GM23338 (cell line): ENCODE results near the gene OSBPL3. TPM values are rescaled to one million over a fixed set of nuclear protein-coding genes. Genes with fewer than 3 reads are reported as not detected.
A peak's percentile ranks its signal among the peaks of the same experiment; 100 is the strongest.
"Not testable (repeated sequence)": the region's sequence is repeated elsewhere in the genome, so short reads cannot be mapped to it uniquely, and the experiment has no call there.

Experiments used
- ATAC-seq: fragments of 200-7000 bp; cut with Tn5 transposase; 3 replicates; pipeline ENCODE4 v1.9.1; 2020
- DNase-seq: peaks from one replicate; pipeline ENCODE4 v3.0.0-alpha.2; 2015; ENCODE audit warnings: low spot score
- H2AFZ ChIP-seq: fragments of 200-600 bp; sonication (generic); 2 replicates; pipeline ENCODE4 v1.8.0; 2016; ENCODE audit warnings: antibody characterized with exemption, mild to moderate bottlenecking, moderate library complexity
- H3F3A ChIP-seq: fragments of 200-600 bp; sonication (generic); replicated peaks from 2 replicates; pipeline ENCODE4 v1.8.0; 2017; ENCODE audit warnings: antibody characterized with exemption, mixed run types, low read depth
- H3K27ac ChIP-seq: fragments of 200-600 bp; sonication (generic); 2 replicates; pipeline ENCODE4 v1.6.1; 2016; ENCODE audit warnings: low read depth
- H3K27me3 ChIP-seq: fragments of 200-600 bp; sonication (generic); 2 replicates; pipeline ENCODE4 v1.8.0; 2016; ENCODE audit warnings: mild to moderate bottlenecking, mixed run types, moderate library complexity; ENCODE audit not compliant: insufficient read depth
- H3K36me3 ChIP-seq: fragments of 200-600 bp; sonication (generic); 2 replicates; pipeline ENCODE4 v1.8.0; 2016; ENCODE audit warnings: mild to moderate bottlenecking; ENCODE audit not compliant: insufficient read depth
- H3K4me1 ChIP-seq: fragments of 200-600 bp; sonication (generic); 2 replicates; pipeline ENCODE4 v1.8.0; 2016; ENCODE audit warnings: mild to moderate bottlenecking, moderate library complexity; ENCODE audit not compliant: insufficient read depth
- H3K4me2 ChIP-seq: fragments of 200-600 bp; sonication (generic); 2 replicates; pipeline ENCODE4 v1.7.1; 2017; ENCODE audit warnings: mixed run types
- H3K4me3 ChIP-seq: fragments of 200-600 bp; sonication (generic); 2 replicates; pipeline ENCODE4 v1.6.1; 2016; ENCODE audit warnings: mixed run types
- H3K79me2 ChIP-seq: fragments of 200-600 bp; sonication (generic); replicated peaks from 2 replicates; pipeline ENCODE4 v1.8.0; 2017; ENCODE audit warnings: mild to moderate bottlenecking; ENCODE audit not compliant: insufficient read depth
- H3K9me2 ChIP-seq: fragments of 200-600 bp; sonication (generic); 2 replicates; pipeline ENCODE4 v1.8.0; 2017; ENCODE audit not compliant: insufficient read depth
- H4K20me1 ChIP-seq: fragments of 200-600 bp; sonication (generic); replicated peaks from 2 replicates; pipeline ENCODE4 v1.8.0; 2017; ENCODE audit warnings: mild to moderate bottlenecking; ENCODE audit not compliant: insufficient read depth
- H3K27ac Mint-ChIP-seq: 2 replicates; pipeline ENCODE4 v1.8.0; 2020; ENCODE audit warnings: inconsistent platforms, mild to moderate bottlenecking, moderate library complexity, mixed read lengths
- H3K27me3 Mint-ChIP-seq: 3 replicates; pipeline ENCODE4 v1.8.0; 2022; ENCODE audit warnings: low read depth, mild to moderate bottlenecking, moderate library complexity, mixed read lengths, inconsistent platforms; ENCODE audit not compliant: insufficient read depth, poor library complexity
- H3K36me3 Mint-ChIP-seq: 3 replicates; pipeline ENCODE4 v1.8.0; 2021; ENCODE audit warnings: low read depth, mild to moderate bottlenecking, inconsistent platforms, moderate library complexity, mixed read lengths
- H3K4me1 Mint-ChIP-seq: 3 replicates; pipeline ENCODE4 v1.8.0; 2020; ENCODE audit warnings: mild to moderate bottlenecking, inconsistent platforms, mixed read lengths
- H3K4me3 Mint-ChIP-seq: 3 replicates; pipeline ENCODE4 v1.8.0; 2021; ENCODE audit warnings: moderate library complexity, mild to moderate bottlenecking, inconsistent platforms, mixed read lengths
- H3K9me3 Mint-ChIP-seq: 3 replicates; pipeline ENCODE4 v1.8.0; 2020; ENCODE audit warnings: moderate library complexity, mild to moderate bottlenecking, inconsistent platforms, mixed read lengths
- CREB1 ChIP-seq: fragments of 250-450 bp; sonication (Bioruptor Pico); IDR thresholded peaks from 2 replicates; pipeline ENCODE4 v1.5.0; 2020; ENCODE audit warnings: low read depth, mild to moderate bottlenecking, moderate library complexity
- EZH2phosphoT487 ChIP-seq: fragments of 200-600 bp; sonication (generic); IDR thresholded peaks from one replicate; pipeline ENCODE4 v1.8.1; 2018; ENCODE audit warnings: antibody characterized with exemption; ENCODE audit not compliant: unreplicated experiment
- NANOG ChIP-seq: IDR thresholded peaks from 2 replicates; pipeline ENCODE4 v1.6.1; 2016; ENCODE audit warnings: antibody characterized with exemption, borderline replicate concordance
- REST ChIP-seq: IDR thresholded peaks from one replicate; pipeline ENCODE4 v1.6.1; 2018; ENCODE audit warnings: antibody characterized with exemption; ENCODE audit not compliant: unreplicated experiment
- polyA plus RNA-seq: library from polyadenylated mRNA; unstranded; fragments of >200 nt; fragmentation: Nextera tagmentation; extraction: Ambion mirVana; gene quantifications from 2 replicates; pipeline ENCODE4 v1.2.1, GENCODE V29; 2016
- total RNA-seq: library from RNA; depleted of rRNA; stranded (reverse); fragments of >200 nt; shearing (Covaris generic); gene quantifications from 2 replicates; pipeline ENCODE4 v1.2.3, GENCODE V29; 2014

Gene OSBPL3
- total and polyA plus RNA-seq, 2 experiments from 2014 or later = 7.2 to 15.7 TPM

- TF ChIP-seq EZH2phosphoT487 = no peak
- TF ChIP-seq REST = no peak
- H3F3A ChIP-seq = no peaks in the 10 kb centered on the region
- H3K27me3 Mint-ChIP-seq = peaks cover 1% of the 10 kb centered on the region
- H3K27ac Mint-ChIP-seq = no peak overlapping the region
- H3K4me2 ChIP-seq = no peak overlapping the region
- H3K79me2 ChIP-seq = no peaks in the 10 kb centered on the region
- H2AFZ ChIP-seq = no peak overlapping the region
- H3K9me2 ChIP-seq = no peaks in the 10 kb centered on the region
- no peak overlapping the region for H3K4me3 ChIP-seq
- no peak overlapping the region for H3K4me3 Mint-ChIP-seq
- no peaks in the 10 kb centered on the region for H4K20me1 ChIP-seq
- ATAC-seq (no peak), DNase-seq (no peak)
- H3K9me3 Mint-ChIP-seq = no peaks in the 10 kb centered on the region
- H3K36me3 ChIP-seq = no peaks in the 10 kb centered on the region
- H3K4me1 Mint-ChIP-seq = peaks cover 11% of the 10 kb centered on the region
- H3K27me3 ChIP-seq = no peaks in the 10 kb centered on the region
- no peak overlapping the region for H3K27ac ChIP-seq
- H3K4me1 ChIP-seq = no peaks in the 10 kb centered on the region
- no peaks in the 10 kb centered on the region; the same call in 2 of the 3 replicates for H3K36me3 Mint-ChIP-seq
Measured at GRCh38 chr7:24795407-24795767, 184.6 kb downstream of the OSBPL3 start.

DNA sequence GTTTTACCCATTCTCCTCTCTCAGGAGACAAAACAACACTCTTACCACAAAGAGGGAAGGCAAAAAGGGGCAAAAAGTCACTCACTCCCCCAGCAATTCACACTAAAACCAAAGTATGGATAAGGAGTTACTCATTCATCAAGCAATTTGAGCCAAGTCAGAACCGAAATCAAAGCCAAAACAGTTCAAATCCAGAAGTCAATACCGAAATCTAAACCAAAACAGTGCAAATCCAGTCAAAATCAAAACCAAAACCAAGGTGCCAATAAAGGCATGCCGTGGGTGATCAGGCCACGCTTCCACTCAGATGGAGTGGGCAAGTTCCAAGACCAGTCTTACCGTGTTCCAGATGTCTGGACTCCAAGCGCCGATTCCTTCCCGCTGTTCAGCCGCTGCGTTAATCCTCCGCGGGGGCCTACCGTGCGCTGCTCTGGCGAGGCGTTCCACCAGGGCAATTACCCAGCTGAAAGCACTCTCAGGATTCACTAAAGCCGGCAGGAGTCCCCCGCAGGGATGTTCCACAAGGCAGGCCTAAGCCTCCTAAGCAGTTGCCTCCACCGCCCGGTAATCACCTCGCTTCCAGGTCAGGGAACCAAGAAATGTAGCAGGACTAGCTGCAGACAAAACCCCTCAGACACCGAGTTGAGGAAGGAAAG, 185.1 kb downstream of the OSBPL3 start:
- not testable (repeated sequence) for H3K36me3 Mint-ChIP-seq, H3K4me3 ChIP-seq, H3K79me2 ChIP-seq, H3K27me3 ChIP-seq, H3K27ac ChIP-seq, H2AFZ ChIP-seq, H3K27me3 Mint-ChIP-seq, H3F3A ChIP-seq, H3K27ac Mint-ChIP-seq, H4K20me1 ChIP-seq, H3K9me3 Mint-ChIP-seq, H3K4me1 ChIP-seq, H3K4me2 ChIP-seq, H3K4me3 Mint-ChIP-seq, H3K36me3 ChIP-seq, H3K9me2 ChIP-seq
- peaks cover 11% of the 10 kb centered on the region for H3K4me1 Mint-ChIP-seq
- DNase-seq (peak; percentile 17), ATAC-seq (peak; percentile 58)

- TF ChIP-seq EZH2phosphoT487 (no peak), NANOG (no peak), CREB1 (no peak)
- DNase-seq = no peak
Measured at GRCh38 chr7:24793982-24794648, 185.9 kb downstream of the OSBPL3 start.

More at GRCh38 chr7:24793982-24794648, 185.9 kb downstream of the OSBPL3 start:
- H3K36me3 ChIP-seq = no peaks in the 10 kb centered on the region
- no peak overlapping the region for H3K4me3 Mint-ChIP-seq
- no peaks in the 10 kb centered on the region for H3K4me1 ChIP-seq
- no peaks in the 10 kb centered on the region for H3K79me2 ChIP-seq
- H3K9me3 Mint-ChIP-seq = peaks cover 11% of the 10 kb centered on the region
- H3K4me3 ChIP-seq = no peak overlapping the region
- peaks cover 10% of the 10 kb centered on the region for H3K36me3 Mint-ChIP-seq
- peaks cover 1% of the 10 kb centered on the region for H3K27me3 Mint-ChIP-seq
- no peak overlapping the region for H2AFZ ChIP-seq
- no peak overlapping the region for H3K27ac ChIP-seq
- H3K27me3 ChIP-seq = no peaks in the 10 kb centered on the region
- no peaks in the 10 kb centered on the region for H3F3A ChIP-seq
- no peaks in the 10 kb centered on the region for H3K9me2 ChIP-seq
- H3K27ac Mint-ChIP-seq = no peak overlapping the region; the same call in 1 of the 2 replicates
- H3K4me2 ChIP-seq = no peak overlapping the region
- H3K4me1 Mint-ChIP-seq = peaks cover 11% of the 10 kb centered on the region
- no peaks in the 10 kb centered on the region for H4K20me1 ChIP-seq
- peak; percentile 49; the same call in 2 of the 3 replicates for ATAC-seq
